Stimulated activated CD4-positive, alpha-beta T cell treated with anti-CD3 and anti-CD28 coated beads, Interleukin-15, amount 100 ng/mL, for 48 hours (primary cell): ENCODE measurements around the gene MDH1.
"Not testable (repeated sequence)": the region's sequence is repeated elsewhere in the genome, so short reads cannot be mapped to it uniquely, and the experiment has no call there.

ENCODE experiments used
- DNase-seq, 2 donors: peaks; one replicate each; pipeline ENCODE4 v3.0.0-alpha.2; 2020; ENCODE audit warnings: low read depth in 2 of 2

The MDH1 gene

DNA sequence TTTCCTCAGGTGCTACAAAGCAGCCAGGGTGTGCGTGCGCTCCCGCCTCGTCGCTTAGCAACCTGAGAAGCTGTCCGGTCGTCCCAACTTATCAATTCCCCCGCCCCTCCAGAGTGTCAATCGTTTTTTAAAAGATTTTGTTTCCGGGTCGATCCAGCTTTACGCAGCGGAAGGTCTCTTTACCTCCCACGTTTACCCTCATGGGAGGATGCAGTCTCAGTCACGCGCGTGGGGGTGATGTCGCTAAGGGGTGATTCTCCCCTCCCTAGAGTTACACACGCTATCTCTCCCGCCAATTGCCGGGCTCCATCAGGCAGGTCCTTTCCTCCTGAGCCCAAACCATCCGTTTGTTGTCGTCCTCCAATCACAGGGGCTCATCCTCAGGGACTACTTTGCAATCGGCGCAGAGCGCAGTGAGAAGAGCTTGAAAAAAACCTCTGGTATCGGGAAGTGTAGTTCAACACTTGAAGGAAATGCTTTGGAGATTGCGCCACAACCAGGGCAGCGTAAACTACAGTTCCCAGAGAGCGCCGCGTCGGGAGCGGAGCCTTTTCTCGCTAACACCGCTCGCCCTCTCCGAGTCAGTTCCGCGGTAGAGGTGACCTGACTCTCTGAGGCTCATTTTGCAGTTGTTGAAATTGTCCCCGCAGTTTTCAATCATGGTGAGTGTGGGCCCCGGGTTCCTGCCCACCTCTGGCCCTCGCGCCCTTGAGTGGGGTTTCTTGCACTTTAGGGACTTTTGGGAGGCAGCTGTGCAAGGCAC is at the start of gene MDH1, which contains the start of gene WDPCP:
Gene MDH1, plus strand, starts transcription at position 579 of the 763 bp plus-strand sequence. Its CDS starts 81 bp downstream, at position 660.
Gene WDPCP, minus strand, starts transcription at position 93 of the 763 bp plus-strand sequence. CDS start 206 bp downstream, outside the sequence.
- DNase-seq = peak; percentile 89 to 94

- no peak for DNase-seq
These were observed 49.2 kb upstream of the MDH1 start for GRCh38 chr2:63539416-63540162.

DNA sequence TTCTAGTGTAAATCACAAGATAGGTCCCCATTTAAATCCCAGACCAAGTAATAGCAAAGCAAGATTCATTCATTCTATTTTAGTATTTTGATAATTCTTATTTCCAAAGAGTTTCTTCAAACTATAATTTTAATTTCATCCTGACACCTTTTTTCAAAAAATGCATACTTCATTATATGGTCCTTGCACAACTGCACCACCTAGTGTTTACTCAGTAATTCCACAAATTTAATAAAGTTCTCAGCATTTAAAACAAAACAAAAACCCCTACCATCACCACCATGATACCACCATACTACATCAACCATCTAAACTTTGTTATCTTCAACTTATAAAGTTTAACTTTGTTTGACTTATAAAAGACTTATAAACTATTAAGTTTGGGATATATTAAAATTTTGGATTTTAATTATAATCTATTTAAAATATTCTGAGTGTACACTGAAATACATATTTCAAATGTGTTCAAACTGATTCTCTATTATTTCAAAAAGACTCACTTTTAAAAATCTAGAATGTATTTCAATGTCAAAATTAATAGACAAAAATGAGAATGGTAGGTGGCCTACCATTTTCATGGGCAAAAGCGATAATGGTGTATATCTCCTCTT is 44.6 kb upstream of the MDH1 start:
- DNase-seq = no peak

- DNase-seq = no peak
These were observed 43.7 kb upstream of the MDH1 start for GRCh38 chr2:63545023-63545422.

GRCh38 chr2:63553049-63553448 is 35.7 kb upstream of the MDH1 start:
- DNase-seq = no peak

- DNase-seq = no peak
These were observed 33.5 kb upstream of the MDH1 start for GRCh38 chr2:63555299-63555698.

DNA sequence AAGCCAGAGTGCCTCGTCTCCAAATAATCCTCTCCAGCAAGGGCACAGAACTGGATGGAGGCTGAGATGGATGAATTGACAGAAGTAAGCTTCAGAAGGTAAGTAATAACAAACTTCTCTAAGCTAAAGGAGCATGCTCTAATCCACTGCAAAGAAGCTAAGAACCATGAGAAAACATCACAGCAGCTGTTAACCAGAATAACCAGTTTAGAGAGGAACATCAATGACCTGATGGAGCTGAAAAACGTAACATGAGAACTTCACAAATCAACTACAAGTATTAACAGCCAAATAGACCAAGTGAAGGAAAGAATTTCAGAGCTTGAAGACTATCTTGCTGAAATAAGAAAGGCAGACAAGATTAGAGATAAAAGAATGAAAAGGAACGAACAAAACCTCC is 32.8 kb upstream of the MDH1 start:
- DNase-seq = no peak

DNA sequence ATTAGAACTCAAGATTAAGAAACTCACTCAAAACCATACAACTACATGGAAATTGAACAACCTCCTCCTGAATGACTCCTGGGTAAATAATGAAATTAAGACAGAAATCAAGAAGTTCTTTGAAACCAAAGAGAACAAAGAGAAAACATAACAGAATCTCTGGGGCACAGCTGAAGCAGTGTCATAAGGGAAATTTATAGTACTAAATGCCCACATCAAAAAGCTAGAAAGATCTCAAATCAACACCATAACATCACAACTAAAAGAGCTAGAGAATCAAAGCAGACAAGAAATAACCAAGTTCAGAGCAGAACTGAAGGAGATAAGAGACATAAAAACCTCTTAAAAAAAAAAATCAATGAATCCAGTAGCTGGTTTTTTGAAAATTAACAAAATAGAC is 30.9 kb upstream of the MDH1 start:
- not testable (repeated sequence) for DNase-seq

DNA sequence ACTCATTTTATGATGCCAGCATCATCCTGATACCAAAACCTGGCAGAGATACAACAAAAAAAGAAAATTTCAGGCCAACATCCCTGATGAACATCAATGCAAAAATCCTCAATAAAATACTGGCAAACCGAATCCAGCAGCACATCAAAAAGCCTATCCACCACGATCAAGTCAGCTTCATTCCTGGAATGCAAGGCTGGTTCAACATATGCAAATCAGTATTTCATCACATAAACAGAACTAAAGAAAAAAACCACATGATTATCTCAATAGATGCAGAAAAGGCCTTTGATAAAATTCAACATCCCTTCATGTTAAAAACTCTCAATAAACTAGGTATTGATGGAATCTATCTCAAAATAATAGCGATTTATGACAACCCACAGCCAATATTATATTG is 29.8 kb upstream of the MDH1 start:
- DNase-seq = not testable (repeated sequence)

DNA sequence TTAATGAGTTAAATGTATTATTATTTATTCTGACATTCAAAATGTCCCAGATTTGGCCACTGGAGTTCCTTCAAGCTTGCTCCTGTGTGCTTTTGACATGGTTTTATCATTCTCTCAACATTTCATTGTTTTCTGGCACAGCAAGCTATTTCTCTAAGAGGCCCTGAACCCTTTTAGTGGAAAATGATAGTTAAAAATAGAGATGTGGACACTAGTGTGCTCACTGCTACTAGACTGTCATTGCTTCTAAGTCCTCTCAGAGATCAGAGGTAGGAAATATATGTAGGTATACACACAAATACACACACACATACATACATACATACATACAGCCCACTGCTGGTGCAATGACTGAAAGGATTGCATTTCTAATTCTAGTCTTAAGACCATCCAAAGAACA is 26.0 kb upstream of the MDH1 start:
- DNase-seq = no peak

GRCh38 chr2:63569740-63570139 is 19.0 kb upstream of the MDH1 start:
- DNase-seq = no peak

DNA sequence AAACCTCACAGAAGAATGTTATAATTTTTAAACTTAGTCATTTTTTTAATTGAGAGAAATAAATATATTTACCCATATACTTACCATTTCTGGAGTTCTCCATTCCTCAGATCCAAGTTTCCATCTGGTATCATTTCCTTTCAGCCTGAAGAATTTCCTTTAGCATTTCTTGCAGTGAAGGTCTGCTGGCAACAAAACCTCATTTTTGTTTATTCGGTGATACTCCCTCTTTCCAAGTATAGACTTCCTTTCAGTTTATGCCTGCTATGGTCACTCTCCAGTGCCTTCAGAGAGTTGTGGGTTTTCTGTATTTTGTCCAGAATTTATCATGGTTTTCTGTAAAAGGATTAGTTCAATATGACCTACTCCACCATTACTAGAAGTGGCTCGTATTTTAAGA is 17.5 kb upstream of the MDH1 start:
- no peak for DNase-seq

DNA sequence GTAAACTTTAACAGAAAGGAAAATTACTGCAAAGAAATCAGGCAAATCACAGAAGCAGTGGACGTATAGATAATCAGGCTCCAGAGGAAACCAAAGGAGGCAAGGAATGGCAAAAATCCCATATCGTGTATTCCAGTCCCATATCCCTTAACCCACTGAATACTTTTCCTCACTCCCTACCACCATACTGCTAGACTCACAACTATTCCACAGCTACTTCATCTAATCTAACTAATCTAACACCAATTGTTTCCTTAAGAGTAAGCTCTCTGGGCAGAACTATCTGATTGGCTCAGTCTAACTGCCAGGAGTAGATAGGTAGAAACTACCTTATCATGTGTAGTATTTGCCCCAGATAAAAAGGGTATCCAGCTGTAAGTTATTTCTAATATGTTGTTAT is 16.8 kb upstream of the MDH1 start:
- no peak for DNase-seq

DNA sequence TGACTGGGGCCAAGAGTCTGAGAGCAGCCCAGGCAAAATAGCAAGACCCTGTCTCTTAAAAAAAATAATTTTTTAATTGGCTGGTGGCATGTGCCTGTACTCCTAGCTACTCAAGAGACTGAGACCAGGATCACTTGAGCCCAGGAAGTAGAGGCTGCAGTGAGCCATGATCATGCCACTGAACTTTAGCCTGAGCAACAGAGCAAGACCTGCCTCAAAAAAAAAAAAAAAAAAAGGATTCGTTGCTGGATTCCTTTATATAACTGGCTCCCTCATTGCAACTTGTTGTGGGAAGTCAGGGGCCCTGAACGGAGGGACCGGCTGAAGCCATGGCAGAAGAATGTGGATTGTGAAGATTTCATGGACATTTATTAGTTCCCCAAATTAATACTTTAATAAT is 15.7 kb upstream of the MDH1 start:
- not testable (repeated sequence) for DNase-seq

GRCh38 chr2:63573726-63574345 is 14.9 kb upstream of the MDH1 start:
- not testable (repeated sequence) for DNase-seq

DNA sequence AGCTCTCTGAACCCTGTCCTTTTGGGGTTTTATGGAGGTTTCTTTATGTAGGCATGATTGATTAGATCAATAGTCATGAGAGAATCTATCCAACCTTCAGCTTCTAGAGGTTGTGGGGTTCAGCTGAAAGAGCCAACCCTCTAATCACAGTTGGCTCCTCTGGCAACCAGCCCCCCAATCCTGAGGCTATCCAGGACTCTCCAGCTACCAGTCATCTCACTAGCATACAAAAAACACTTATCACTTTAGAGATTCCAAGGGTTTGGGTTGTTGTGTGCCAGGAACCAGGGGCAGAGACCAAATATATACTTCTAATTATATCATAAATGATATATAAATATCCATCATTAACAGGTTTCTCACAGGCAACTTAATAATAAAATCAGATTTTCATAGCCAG is 12.2 kb upstream of the MDH1 start:
- no peak for DNase-seq

DNA sequence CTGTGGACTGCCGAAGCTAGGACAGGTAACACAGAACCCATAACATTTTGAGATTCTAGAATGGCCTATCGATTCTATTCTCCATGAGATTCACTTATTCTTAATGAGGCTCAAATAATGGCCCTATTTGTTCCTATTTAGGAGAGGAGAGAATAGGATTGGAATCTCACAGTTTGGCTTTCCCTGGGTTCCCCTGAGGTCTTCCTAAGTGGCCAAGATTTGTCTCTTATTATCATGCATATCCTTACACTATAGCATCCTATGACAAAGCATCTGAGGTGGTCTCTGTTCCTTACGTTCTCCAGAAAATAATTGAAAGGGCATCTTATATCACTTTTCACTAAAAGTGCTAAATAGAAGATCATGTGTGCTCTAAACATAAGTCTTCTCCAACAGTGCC is 10.0 kb upstream of the MDH1 start:
- DNase-seq = no peak

DNA sequence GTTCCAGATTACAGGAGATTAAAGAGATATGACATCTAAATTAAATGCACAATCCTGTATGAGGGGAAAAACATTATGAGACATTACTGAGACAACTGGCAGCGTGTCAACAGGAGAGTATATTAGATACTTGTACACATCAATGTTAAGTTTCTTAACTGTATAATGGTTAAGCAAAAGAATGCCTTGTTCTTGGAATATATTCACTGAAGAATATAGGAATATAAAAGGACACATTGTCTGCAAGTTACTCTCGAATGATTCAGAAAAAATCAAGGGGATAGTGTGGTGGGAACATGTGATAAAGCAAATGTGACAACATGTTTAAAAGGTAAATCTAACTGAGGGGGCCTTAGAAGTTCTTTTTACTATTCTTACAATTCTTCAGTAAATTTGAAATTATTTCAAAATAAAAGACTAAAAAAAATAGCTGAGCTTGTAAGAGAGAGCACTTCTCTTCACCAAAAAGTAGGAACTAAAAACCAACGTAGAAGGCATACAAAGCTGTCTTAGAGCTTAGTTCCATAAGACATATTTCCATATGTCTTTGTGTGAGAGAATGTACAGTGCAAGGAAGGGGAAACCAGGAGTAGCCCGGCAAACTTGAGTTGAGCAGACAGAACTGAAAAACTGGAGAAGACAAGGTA is 8.0 kb upstream of the MDH1 start:
- no peak for DNase-seq

DNA sequence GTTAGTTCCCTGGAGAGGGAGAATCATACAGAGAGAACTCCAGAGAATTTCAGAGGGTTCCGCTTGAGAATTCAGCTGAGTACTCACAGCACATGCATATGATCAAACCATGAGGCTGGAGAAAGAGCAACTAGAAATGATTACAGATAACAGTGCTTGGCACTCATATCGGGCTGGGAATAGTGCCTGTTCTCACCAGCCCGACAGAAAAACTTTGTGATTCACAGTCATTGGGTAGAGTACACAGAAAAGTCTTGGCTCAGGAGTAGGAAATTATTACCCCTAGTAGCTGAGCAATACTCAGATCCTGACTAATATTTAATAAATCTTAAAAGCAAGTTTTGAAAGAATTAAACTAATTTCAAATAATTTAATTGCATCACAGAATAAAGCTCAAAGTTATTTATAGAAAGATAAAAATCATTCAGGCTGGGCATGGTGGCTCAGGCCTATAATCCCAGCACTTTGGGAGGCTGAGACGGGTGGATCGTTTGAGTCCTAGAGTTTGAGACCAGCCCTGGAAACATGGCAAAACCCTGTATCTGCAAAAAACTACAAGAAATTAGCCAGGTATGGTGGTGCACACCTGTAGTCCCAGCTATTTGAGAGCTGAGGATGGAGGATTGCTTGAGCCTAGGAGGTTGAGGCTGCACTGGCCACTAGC is 7.3 kb upstream of the MDH1 start:
- DNase-seq = no peak

DNA sequence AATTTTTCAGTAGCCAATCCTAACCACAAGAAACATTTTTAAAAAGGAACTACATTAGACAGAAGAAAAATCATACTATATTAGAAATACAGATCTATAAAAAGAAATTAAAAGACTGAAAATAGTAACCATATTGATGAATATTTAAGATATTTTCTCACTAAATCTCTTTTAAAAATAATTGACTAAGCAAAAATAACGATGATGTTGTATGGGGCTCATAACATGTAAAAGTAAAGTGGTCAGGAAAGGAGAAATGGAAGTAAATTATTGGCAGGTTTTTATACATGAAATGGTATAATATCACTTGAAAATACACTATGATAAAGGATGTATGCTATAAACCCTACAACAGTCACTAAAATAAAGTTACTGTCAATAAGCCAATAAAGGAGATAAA is 5.9 kb upstream of the MDH1 start:
- DNase-seq = no peak

- DNase-seq = no peak
These were observed 864 bp upstream of the MDH1 start for GRCh38 chr2:63587814-63588384.
